ENCODE results near the gene GLCCI1. TPM values are rescaled to one million over a fixed set of nuclear protein-coding genes. Genes with fewer than 3 reads are reported as not detected.

GLCCI1 gene
- total RNA-seq, 2 donors from 2014 or later = 5.8 to 15.6 TPM

GRCh38 chr7:8113184-8113583, 144.6 kb downstream of the GLCCI1 start:
- ATAC-seq (ENCODE audit: insufficient number of reproducible peaks, low FRiP score, low read depth) = no peak
- DNase-seq (ENCODE audit: low spot score) = no peak
- no peaks in the 10 kb centered on the region for H3K4me1 ChIP-seq (ENCODE audit: control insufficient read depth in 1 of 2, low read depth in 2 of 2)
- no peak for TF ChIP-seq CTCF (IDR thresholded peaks at IDR 0.05)
- H3K27ac ChIP-seq = no peak overlapping the region
- H3K36me3 ChIP-seq = no peaks in the 10 kb centered on the region
- no peaks in the 10 kb centered on the region for H3K9me3 ChIP-seq
- H3K27me3 ChIP-seq (replicated peaks; ENCODE audit: insufficient read depth) = no peaks in the 10 kb centered on the region
- H3K4me3 ChIP-seq = no peak overlapping the region

GRCh38 chr7:8114175-8114574, 145.6 kb downstream of the GLCCI1 start:
- Histone ChIP-seq H3K27me3 (replicated peaks; ENCODE audit: insufficient read depth) (no peaks in the 10 kb centered on the region), H3K36me3 (no peaks in the 10 kb centered on the region), H3K4me1 (ENCODE audit: control insufficient read depth in 1 of 2, low read depth in 2 of 2) (no peaks in the 10 kb centered on the region), H3K9me3 (no peaks in the 10 kb centered on the region), H3K27ac (no peak overlapping the region), H3K4me3 (no peak overlapping the region)
- ATAC-seq (ENCODE audit: insufficient number of reproducible peaks, low FRiP score, low read depth) (no peak), DNase-seq (ENCODE audit: low spot score) (no peak)
- TF ChIP-seq CTCF (IDR thresholded peaks at IDR 0.05) = no peak

- H3K4me3 ChIP-seq = no peak overlapping the region
Observed at GRCh38 chr7:8115547-8116402, 147.2 kb downstream of the GLCCI1 start.

GRCh38 chr7:8117195-8117594, 148.6 kb downstream of the GLCCI1 start:
- ATAC-seq (ENCODE audit: insufficient number of reproducible peaks, low FRiP score, low read depth) = no peak

More at GRCh38 chr7:8115547-8116402, 147.2 kb downstream of the GLCCI1 start:
- no peak overlapping the region for H3K27ac ChIP-seq
- no peaks in the 10 kb centered on the region for H3K9me3 ChIP-seq
- ATAC-seq (ENCODE audit: insufficient number of reproducible peaks, low FRiP score, low read depth) (no peak), DNase-seq (ENCODE audit: low spot score) (no peak)
- H3K4me1 ChIP-seq (ENCODE audit: control insufficient read depth in 1 of 2, low read depth in 2 of 2) = no peaks in the 10 kb centered on the region
- no peaks in the 10 kb centered on the region for H3K27me3 ChIP-seq (replicated peaks; ENCODE audit: insufficient read depth)
- TF ChIP-seq CTCF (IDR thresholded peaks at IDR 0.05) = no peak
- H3K36me3 ChIP-seq = no peaks in the 10 kb centered on the region

GRCh38 chr7:8119262-8119661, 150.7 kb downstream of the GLCCI1 start:
- Histone ChIP-seq H3K4me3 (no peak overlapping the region), H3K4me1 (ENCODE audit: control insufficient read depth in 1 of 2, low read depth in 2 of 2) (no peaks in the 10 kb centered on the region), H3K27me3 (replicated peaks; ENCODE audit: insufficient read depth) (no peaks in the 10 kb centered on the region), H3K27ac (no peak overlapping the region), H3K9me3 (no peaks in the 10 kb centered on the region), H3K36me3 (no peaks in the 10 kb centered on the region)
- DNase-seq (ENCODE audit: low spot score) (no peak), ATAC-seq (ENCODE audit: insufficient number of reproducible peaks, low FRiP score, low read depth) (no peak)
- TF ChIP-seq CTCF (IDR thresholded peaks at IDR 0.05) = no peak

More at GRCh38 chr7:8117195-8117594, 148.6 kb downstream of the GLCCI1 start:
- H3K36me3 ChIP-seq = no peaks in the 10 kb centered on the region
- no peaks in the 10 kb centered on the region for H3K9me3 ChIP-seq
- no peak overlapping the region for H3K27ac ChIP-seq
- no peak for TF ChIP-seq CTCF (IDR thresholded peaks at IDR 0.05)
- DNase-seq (ENCODE audit: low spot score) = no peak
- no peaks in the 10 kb centered on the region for H3K27me3 ChIP-seq (replicated peaks; ENCODE audit: insufficient read depth)
- no peaks in the 10 kb centered on the region for H3K4me1 ChIP-seq (ENCODE audit: control insufficient read depth in 1 of 2, low read depth in 2 of 2)
- H3K4me3 ChIP-seq = no peak overlapping the region
